Glomerular visceral epithelial cell (primary cell): ENCODE measurements around the gene BSX.

Experiments used
- DNase-seq: peaks from one replicate; pipeline ENCODE4 v3.0.0-alpha.2; 2016; ENCODE audit errors: extremely low spot score

Gene BSX

DNA sequence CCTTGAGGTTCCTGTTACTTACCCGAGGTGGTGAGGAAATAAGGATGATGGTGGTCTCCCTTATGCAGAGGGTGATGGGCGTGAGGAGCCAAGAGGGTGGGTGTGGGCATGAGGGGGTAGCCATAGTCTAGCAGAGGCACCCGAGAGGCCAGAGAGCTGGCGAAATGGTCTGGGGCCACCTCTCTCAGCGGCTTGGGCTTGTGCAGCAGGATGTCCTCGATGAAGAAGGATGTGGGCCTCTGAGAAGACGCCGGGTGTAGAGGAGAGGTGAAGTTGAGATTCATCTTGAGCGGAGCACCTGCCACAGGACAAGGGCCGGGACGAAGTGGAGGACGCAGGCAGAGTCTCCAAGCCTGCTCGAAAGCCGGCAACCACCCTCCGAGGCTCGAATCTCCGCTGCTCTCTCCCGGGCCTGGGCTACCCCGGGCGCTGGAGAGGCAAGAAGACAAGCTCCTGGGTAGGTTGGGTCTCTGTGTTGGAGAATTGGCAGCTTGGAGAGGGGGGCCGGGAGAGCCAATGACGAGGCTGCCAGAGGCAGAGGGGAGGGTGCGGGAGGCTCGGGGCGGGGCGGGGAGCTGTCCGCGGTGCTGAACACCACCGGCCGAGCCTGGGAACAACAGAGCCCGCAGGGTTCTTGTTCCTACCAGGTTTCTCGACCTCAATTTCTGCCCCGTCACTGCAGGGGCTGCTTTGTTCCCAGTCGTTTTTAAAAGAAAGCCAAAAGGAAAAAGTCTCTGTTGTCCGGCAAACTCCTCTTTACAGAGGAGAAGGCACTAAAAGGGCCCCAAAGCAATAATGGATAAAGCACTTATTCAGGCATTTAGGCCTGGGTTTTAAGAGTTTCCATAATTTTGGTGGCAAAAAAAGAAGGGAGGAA is at the start of gene BSX:
Gene BSX (minus strand): TSS at position 447 of the 877 bp plus-strand sequence. CDS start 163 bp downstream, at position 284.
- DNase-seq = peak; percentile 47

DNA sequence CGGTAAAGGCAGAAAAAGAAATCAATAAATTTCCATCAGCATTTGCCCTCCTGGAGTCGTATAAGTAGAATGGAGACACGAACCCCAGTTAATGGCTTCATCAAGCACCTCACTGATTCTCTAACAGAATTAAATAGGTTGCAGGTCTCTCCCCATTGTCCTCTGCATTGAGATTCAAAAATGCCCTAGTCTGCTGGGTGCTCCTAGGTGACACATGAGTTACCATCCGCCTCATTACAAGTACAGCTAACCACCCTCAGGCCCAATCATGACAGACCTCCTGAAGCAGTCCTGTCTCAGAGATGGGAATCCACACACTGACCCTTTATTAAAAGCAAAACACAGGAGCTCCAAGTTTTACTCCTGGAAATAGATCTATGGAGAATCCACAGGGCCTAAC is 48.9 kb upstream of the BSX start:
- no peak for DNase-seq

DNA sequence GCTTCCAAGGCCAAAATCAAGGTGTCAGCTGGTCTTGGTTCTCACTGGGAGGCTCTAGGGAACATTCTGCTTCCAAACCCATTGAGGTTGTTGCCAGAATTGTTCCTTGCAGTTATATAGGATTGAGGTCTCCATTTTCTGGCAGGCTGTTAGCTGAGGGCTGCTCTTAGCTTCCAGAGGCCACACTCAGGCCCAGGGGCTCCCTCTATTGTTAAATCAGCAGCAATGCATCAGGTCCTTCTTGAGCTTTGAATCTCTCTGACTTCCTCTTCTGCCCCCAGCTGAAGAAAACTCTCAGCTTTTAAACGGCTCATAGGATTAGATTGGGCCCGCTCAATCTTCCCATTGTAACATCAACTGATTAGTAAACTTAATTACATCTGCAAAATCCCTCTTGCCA is 39.3 kb upstream of the BSX start:
- DNase-seq = peak; percentile 27

DNA sequence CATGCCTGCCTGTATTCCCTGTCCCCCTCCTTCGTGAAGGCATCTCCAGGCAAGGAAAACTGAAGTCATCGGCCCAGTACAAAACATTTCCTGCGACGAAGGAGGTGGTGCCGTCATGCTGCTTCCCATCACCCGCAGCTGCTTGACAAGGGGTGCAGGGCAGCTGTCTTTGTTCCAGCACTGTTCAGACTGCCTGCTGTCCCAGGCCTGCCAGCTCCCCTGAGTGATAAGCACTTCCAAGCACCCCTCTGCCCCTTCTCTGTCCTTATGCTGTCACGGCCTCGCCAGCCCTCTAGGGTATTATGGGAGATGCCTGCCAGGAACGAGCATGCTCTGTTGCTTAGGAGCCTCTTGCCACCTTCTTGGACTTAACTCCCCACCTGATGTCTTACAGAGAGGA is 37.1 kb upstream of the BSX start:
- no peak for DNase-seq

DNA sequence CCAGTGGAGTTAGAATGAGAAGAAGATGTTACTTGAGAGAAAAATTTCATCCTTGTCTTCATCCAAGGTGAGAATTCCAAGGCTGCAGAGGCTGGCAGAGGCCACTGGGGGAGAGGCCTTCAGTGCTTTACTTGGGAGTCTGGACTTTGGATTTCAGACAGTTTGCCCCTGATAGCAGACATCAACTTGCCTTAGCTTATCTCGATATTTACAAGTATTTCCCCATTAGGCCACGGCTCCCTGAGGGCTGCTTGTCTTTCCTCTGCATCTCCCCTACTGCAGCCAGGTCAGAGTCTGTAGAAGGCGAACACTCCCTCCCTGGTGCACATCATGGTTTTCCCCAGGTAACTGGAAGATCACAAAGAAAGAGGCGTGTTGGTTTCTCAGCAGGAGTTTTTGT is 29.9 kb upstream of the BSX start:
- no peak for DNase-seq

DNA sequence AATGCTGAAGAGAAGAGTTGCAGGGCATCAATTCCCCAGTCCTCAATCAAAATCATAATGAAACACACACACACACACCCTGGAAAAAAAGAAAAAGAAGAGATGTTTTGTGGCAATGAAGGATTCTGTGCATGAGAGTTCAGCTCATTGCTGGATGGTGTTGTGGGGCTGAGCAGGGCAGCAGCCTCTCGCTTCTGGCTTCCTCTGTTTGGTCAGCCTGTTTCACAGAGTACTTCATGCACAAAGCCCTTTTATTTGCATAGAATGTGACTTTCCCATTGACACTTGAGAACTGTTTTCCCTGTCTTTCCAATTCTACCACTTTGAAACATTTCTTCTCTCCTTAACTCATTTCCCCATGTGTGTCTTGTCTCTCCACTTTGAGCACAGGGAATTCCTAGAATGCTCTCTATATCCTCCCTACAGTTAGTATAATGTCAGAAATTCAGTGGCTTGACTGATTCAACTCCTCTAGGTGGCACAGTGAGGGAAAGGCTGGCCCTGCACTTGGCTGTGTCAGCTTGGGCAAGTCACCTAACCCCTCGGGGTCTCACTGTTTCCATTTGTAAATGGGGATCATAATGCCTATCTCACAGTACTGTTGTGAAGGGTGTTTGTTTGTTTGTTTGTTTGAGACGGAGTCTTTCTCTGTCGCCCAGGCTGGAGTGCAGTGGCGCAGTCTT is 25.4 kb upstream of the BSX start:
- DNase-seq = no peak

DNA sequence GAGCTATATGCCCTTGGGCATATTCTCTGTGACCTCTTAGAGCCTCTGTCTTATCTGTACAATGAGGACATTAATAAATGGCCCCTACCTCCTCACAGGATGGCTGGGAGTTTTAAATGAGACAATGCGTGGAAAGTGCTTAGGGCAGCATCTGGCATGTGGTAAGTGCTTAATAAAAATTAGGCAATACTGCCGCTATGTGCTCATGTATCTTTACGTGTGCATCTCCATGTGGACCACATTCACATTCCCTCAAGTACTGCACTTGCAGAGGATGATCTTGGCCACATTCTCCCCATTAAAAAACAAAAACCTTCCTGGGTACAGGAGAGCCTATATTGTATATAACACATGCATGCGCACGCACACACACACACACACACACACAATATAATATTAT is 19.1 kb upstream of the BSX start:
- DNase-seq = no peak

DNA sequence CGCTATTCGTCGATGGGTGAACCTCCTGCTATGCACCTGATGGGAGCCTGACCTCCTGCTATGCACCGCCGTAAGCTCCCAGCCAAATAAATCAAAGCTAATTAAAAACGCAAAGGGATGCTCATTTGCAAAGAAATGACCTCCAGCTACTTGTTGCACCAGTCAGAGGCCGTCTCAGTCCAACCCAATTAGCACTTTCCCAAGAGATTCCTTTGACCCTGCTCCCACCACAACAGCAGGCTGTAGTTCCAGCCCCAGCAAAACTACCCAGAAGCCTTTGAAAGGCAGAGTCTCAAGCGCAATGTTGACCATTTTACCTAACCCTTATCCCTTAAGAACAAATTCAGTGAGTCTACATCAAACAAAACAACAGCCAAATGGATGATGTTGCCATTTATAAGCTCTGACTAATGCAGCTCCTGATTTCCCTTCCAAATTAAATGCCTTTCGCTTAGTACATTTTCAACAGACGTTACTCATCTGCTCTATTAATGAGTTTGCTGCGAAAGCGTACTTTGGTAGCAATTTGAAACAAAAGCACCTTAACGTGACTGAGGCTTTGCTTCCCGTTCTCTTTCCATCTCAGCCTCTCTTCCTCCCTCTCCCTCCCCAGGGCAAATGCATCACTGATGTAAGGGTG is 17.2 kb upstream of the BSX start:
- no peak for DNase-seq

DNA sequence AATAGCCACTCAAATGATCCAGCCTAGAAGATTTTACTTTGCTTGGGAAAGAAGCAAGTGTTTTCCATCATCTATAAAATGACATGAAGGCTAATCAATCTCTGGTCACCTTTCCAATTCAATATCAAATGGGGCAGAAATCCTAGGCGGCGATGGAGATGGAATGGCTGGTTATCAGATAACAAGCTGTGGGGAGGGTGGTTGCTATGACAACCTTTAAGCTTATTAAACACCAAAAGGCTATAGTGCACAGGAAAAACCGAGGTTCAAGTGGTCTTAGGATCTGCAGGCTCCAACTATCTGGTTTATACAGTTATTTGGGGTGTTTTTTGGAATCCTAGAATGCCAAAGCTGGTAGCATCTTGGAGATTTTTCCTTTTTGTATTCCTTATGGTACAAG is 13.9 kb upstream of the BSX start:
- no peak for DNase-seq

DNA sequence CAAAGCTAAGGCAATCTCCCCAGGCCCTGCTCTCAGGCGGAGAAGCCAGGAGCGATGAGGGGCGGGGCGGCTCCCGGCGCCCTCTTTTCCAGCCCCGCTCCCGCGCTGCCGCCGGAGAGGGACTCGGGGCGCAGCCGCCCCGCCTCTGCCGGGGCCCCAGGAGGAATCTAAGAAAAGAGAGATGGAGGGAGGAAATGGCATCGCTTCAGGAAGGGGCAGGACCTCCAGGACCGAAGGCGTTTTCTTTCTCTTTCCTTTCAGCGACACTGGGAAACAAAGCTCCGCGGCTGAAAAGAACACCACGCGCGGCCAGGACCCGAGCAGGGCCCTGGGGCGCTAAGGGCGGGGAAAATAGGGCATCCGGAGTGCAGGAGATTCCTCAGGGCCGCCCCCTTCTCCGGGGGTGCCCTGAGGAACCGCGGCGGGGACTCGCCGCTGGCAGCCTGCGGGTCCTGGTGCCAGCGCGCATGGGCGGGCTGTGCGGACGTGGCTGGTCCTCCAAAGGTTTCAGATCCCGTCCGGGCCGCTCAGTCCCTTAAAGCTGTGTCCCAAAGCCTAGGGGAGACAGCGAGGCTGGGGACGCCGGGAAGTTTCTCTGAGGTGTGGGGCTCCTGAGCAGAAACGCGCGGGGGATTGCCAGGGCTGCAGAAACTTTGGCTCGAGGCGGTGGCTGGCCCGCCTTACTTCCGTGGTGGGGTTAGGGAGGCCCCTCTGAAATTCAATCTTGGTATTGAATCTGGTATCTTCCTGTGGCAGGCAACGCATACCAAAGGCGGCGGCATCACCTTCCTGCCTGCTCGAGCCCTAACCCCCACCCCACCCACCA is 2.8 kb upstream of the BSX start:
- peak; percentile 15 for DNase-seq

DNA sequence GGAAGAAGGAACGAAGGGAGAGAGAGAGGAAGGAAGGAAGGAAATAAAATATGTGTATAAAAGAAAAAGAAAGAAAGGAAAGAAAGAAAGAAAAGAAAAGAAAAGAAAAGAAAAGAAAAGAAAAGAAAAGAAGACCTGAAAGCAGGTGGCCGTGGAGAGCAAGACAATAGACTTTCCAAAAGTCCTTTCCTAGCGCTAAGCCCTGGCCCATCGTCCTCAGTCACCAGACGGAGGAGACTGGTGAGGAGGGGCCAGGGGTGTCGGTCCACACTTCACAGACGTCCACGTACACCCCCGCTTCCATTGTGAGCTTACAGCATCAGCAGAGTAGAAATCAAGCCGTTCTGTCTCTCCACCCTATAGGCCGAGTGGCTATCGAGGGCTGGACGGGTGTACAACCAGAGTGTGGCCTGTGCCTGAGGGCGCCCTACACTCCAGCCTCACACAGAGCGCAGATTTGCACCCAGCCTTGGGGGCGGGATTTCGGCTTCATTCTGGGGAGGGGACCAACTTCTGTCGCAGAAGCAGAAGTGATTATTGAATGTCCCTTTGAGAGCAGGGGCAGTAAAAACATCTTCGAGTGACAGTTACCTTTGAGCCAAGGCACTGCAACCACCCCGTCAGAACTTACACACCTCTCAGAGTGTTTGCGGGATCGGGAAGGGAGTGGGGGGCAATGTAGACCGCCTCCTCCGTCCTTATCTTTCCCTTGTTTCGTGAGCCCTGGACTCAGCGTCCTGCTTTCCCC is 2.0 kb upstream of the BSX start:
- DNase-seq = no peak

DNA sequence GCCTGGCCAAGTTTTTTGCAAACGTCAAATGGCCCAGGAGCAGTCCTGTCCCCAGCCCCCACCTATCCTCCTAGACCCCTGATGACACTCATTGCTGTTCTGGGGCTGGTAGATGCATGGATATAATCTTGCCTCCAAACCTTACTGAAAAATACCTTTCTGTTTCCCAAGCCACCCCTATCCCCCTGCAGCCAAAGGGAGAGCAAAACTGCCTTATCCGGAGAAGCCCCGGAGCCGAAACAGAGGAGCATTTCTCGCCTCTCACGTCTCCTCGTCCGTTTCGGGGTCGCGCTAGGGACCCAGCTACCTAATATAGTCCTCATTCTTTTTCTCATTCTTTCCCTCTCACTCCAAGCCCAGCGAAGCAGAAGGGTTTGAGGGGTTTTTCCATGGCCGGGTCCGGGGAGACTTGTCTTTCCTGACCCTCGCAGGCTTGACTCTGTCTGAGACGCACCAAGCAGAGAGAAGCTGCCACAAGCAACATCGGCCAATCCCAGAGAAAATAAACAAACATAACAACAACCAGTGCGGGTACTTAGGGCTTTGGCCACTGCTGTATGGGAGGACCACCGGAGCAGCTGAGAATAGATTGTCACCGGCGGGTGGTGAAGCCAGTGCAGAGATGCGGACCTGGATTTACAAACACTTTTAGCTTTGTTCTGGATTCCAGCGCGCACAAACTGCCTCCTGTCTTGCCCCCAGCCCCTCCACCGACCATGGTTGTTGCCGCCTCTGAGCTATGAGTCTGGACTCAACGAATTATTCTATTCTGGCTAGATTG is 1.6 kb downstream of the BSX start:
- DNase-seq = no peak

DNA sequence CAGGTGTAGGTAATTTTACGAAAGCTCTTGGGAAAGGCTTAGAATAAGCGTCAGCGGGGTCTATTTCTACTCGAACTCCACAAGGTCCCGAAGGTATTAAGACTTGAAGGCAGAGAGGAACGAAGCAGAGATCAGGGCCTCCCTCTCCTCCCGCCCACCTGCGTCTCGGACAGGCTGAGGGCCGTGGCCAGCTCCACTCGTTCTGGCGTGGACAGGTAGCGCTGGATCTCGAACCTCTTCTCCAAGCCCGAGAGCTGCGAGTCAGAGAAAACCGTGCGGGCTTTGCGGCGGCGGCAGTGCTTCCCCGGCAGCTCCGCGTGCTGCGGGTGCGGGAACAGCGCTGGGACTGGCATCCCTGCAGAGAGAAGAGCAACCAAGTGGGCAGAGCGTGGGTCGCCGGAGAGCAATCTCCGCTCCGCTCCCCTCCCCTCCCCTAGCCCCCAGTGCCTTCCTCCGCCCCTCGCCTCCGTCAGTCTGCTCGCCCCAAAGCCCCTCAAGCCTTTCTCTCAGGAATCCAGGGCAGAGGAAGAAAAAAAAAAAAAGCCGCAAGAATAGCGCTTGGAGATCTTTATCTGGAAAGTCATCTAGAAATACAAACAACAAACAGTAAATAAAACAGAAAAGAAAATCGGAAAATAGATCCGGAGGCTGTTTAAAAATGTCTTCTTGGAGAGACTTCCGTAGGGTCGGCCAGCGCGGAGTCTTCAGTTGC is 2.4 kb downstream of the BSX start:
- DNase-seq = no peak

DNA sequence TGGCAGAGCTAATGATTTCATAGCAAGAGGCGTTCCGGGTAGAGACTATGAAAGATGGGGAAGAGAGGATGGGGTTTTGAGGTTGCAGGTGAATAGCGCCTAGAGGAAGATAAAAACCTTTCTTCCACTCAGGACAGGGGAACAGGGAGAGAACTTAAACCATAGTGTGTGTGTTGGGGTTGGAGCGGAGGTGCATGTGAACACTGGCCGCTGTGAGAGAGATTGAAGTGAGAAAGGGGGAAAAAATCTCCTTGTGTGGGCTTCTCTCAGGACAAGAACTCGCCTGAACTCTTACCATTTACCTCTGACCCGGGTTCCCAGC is 3.4 kb downstream of the BSX start:
- no peak for DNase-seq

DNA sequence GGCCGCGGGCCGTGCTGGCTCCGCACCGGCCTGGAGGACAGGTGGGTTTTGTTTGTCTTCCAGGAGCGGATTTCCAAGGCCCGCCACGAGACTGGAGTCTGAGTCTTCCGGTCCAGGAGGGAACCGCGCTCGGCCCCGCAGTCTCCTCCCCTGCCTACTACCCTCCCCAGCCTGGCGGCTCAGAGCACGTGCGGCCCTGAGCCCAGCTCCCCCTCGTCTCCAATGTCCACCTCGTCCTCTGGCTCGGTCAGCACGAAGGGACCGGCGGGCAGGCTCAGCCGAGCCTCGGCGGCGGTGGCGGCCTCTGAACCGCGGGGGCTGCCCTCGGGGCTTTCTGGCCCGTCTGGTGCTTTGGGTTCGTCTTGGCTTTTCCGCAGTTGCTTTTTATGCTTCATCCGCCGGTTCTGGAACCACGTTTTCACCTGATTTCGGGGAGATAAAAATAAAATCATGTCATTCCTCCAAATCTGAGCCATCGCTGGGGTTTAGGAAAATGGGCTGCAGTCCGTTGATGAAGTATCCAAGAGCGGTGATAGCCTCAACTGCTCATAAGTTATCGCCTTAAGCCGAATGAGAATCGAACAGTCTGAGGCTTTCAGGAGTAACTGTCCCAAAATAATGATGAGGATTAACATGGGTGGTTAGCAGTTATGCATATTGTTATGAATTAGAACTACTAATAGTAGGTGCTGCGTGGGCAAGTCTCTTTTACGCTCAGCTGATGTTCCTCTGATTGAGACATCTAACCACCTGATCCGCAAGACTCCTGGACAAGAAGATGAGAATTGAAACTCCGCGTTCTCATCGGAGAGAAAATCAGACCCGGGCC is 4.0 kb downstream of the BSX start:
- no peak for DNase-seq

DNA sequence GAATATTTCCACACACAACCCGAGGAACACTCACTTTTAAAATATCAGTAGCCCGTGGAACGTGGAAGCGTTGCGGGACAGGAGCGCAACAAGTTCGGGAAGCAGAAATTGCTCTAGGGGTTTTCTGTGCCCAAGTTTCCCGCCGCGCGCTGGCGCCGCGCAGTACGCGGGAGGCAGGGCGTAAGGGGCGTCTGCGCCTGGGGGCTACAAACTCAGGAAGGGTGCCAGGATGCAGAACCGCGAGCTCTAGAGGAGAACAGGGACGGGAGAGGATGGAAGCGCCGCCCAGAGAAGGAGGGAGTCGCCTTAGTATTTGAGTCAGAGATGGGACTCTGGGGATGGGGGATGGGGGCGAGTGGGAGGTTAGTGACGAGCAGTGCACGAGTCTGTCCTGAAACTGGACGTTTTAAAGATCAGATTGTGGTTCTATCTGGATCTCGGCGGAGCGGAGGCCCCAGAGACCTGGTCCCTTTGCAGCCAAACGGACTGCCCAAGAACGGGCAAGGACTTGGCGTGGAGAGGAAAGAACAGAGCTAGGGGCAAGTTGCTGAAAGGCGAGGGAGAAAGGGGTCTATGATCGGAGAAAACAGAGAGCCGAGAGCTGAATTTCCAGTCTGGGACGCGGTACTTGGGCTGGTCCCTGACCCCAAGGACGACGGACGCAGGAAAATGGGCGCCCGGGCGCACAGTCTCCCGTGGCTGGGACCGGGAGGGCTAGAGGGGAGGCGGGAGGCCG is 4.7 kb downstream of the BSX start:
- no peak for DNase-seq

DNA sequence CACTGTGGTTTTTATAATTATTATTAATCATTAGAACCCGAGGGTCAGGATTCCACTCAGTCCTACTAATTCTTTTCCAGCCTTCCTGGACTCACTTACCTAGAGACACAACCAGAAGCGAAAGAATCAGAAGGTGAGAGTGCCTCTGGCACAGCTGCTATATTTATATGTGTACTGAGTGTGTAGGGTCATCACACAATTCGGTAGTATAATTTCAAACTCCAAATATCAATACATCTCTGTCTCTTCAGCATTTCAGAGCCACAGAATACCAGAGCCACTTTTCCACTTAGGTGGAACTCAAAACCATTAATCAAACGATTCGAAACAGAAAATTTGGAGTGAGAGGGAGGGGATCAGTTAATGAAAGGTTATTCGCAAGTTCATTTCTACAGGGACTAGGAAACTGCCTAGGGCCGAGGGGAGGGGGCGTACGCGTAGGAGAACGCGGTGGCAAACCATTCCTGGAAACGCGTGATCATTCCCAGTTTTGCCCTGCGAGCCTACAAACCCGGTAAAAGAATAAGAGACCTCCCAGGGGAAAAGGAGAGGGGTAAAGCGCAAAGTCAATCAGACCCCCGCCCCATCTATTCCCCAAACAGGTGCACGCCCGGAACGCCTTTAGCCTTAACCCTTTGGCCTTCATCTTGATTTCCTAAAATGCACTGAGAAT is 5.4 kb downstream of the BSX start:
- DNase-seq = no peak

DNA sequence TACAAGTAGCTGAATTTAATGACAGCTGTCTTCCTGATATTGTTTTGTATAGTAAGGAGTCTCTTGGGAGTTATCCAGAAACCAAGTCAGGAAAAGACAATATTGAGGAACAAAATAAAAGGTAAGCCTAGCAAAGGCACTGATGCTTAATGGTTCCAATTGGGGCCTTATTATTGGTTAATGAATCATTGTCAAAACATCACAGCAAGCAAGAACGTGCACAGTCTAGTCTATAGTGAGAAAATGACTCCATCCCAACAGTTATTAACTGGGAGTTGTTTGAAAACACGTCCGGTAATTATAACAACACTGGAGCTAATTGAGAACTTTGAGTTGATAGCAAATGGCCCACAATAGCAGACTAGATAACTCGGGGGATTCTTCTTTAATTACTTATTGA is 17.7 kb downstream of the BSX start:
- DNase-seq = no peak
